WTC11 (cell line): ENCODE results near the gene C2orf15. TPM values are rescaled to one million over a fixed set of nuclear protein-coding genes. Genes with fewer than 3 reads are reported as not detected.
A peak's percentile ranks its signal among the peaks of the same experiment; 100 is the strongest.
"Not testable (repeated sequence)": the region's sequence is repeated elsewhere in the genome, so short reads cannot be mapped to it uniquely, and the experiment has no call there.

Experiments used
- ATAC-seq: fragments of 200-7000 bp; cut with Tn5 transposase; 2 replicates; pipeline ENCODE4 v1.10.0; 2021; ENCODE audit warnings: mild to moderate bottlenecking, moderate library complexity
- CTCF ChIA-PET: fragments of 300-600 bp; sonication (Branson Sonifier 250); formaldehyde crosslinking; loops from one replicate; lab custom pipeline; 2021; ENCODE audit warnings: antibody characterized with exemption; lab: Charles Lee
- POLR2A ChIA-PET: fragments of 350-600 bp; sonication (Branson Sonifier 250); formaldehyde crosslinking; loops from one replicate; lab custom pipeline; 2021; ENCODE audit warnings: antibody characterized with exemption; lab: Charles Lee
- DNase-seq: peaks from one replicate; pipeline ENCODE4 v3.0.0; 2021; ENCODE audit warnings: low spot score
- H3K27ac Mint-ChIP-seq: 2 replicates; pipeline ENCODE4 v1.8.0; 2021; ENCODE audit warnings: mixed read lengths
- H3K27me3 Mint-ChIP-seq: 2 replicates; pipeline ENCODE4 v1.8.0; 2021; ENCODE audit warnings: low read depth, mild to moderate bottlenecking, moderate library complexity, mixed read lengths
- H3K36me3 Mint-ChIP-seq: 2 replicates; pipeline ENCODE4 v1.8.0; 2021; ENCODE audit warnings: mixed read lengths
- H3K4me1 Mint-ChIP-seq: 2 replicates; pipeline ENCODE4 v1.8.0; 2022; ENCODE audit warnings: mixed read lengths
- H3K4me3 Mint-ChIP-seq: 2 replicates; pipeline ENCODE4 v1.8.0; 2021; ENCODE audit warnings: mild to moderate bottlenecking, moderate library complexity, mixed read lengths
- H3K9me3 Mint-ChIP-seq: 2 replicates; pipeline ENCODE4 v1.8.0; 2021; ENCODE audit warnings: mixed read lengths
- CREB1 ChIP-seq: sonication (generic); formaldehyde crosslinking; IDR thresholded peaks from 2 replicates; pipeline ENCODE4 v1.8.0; 2023; ENCODE audit warnings: mild to moderate bottlenecking, missing genetic modification reagents
- EMX1 ChIP-seq: fragments of 250-450 bp; sonication (Bioruptor Pico); IDR thresholded peaks from 2 replicates; pipeline ENCODE4 v1.8.0; 2021; ENCODE audit warnings: mild to moderate bottlenecking
- ESRRA ChIP-seq: sonication (generic); formaldehyde crosslinking; IDR thresholded peaks from 2 replicates; pipeline ENCODE4 v1.8.1; 2022; ENCODE audit warnings: mild to moderate bottlenecking, missing genetic modification reagents, borderline replicate concordance
- GABPB1 ChIP-seq: sonication (generic); formaldehyde crosslinking; IDR thresholded peaks from 2 replicates; pipeline ENCODE4 v1.8.1; 2023; ENCODE audit warnings: mild to moderate bottlenecking, missing genetic modification reagents
- IRF2 ChIP-seq: sonication (generic); formaldehyde crosslinking; IDR thresholded peaks from 2 replicates; pipeline ENCODE4 v1.8.0; 2022; ENCODE audit warnings: low read depth, missing genetic modification reagents, borderline replicate concordance
- JAZF1 ChIP-seq: fragments of 250-450 bp; sonication (Bioruptor Pico); IDR thresholded peaks from 2 replicates; pipeline ENCODE4 v1.9.0; 2021; ENCODE audit warnings: moderate library complexity, mild to moderate bottlenecking, inconsistent platforms
- NFE2L1 ChIP-seq: sonication (generic); formaldehyde crosslinking; IDR thresholded peaks from 2 replicates; pipeline ENCODE4 v1.8.1; 2023; ENCODE audit warnings: missing genetic modification reagents
- NFYB ChIP-seq: sonication (generic); formaldehyde crosslinking; conservative IDR thresholded peaks from 2 replicates; pipeline ENCODE4 v1.8.0; 2022; ENCODE audit warnings: low read depth, missing genetic modification reagents
- NR1H2 ChIP-seq: sonication (generic); formaldehyde crosslinking; IDR thresholded peaks from 2 replicates; pipeline ENCODE4 v1.9.0; 2021; ENCODE audit warnings: mild to moderate bottlenecking, moderate library complexity, missing genetic modification reagents
- NR3C1 ChIP-seq: sonication (generic); formaldehyde crosslinking; conservative IDR thresholded peaks from 2 replicates; pipeline ENCODE4 v1.8.1; 2023; ENCODE audit warnings: low read depth, mild to moderate bottlenecking, missing genetic modification reagents
- RORB ChIP-seq: fragments of 250-450 bp; sonication (Bioruptor Pico); IDR thresholded peaks from 2 replicates; pipeline ENCODE4 v1.9.0; 2021; ENCODE audit warnings: mild to moderate bottlenecking
- TEAD4 ChIP-seq: sonication (generic); formaldehyde crosslinking; IDR thresholded peaks from 2 replicates; pipeline ENCODE4 v1.8.0; 2022; ENCODE audit warnings: mild to moderate bottlenecking, missing genetic modification reagents
- ZNF232 ChIP-seq: sonication (generic); formaldehyde crosslinking; IDR thresholded peaks from 2 replicates; pipeline ENCODE4 v1.8.0; 2022; ENCODE audit warnings: mild to moderate bottlenecking, missing genetic modification reagents
- total RNA-seq: library from RNA; stranded (reverse); gene quantifications from 3 replicates; pipeline ENCODE4 v1.2.3, GENCODE V29; 2021
- TF ChIP-seq, protein P1 (sequence below): sonication (generic); formaldehyde crosslinking; IDR thresholded peaks from 2 replicates; pipeline ENCODE4 v1.8.0; 2022; ENCODE audit warnings: mild to moderate bottlenecking, missing genetic modification reagents
- TF ChIP-seq, protein P2 (sequence below): sonication (generic); formaldehyde crosslinking; IDR thresholded peaks from 2 replicates; pipeline ENCODE4 v1.8.0; 2023; ENCODE audit warnings: missing genetic modification reagents
- TF ChIP-seq, protein P3 (sequence below): fragments of 250-450 bp; sonication (Bioruptor Pico); IDR thresholded peaks from 2 replicates; pipeline ENCODE4 v1.9.0; 2021; ENCODE audit warnings: mild to moderate bottlenecking, borderline replicate concordance
- TF ChIP-seq, protein P4 (sequence below): sonication (generic); formaldehyde crosslinking; IDR thresholded peaks from 2 replicates; pipeline ENCODE4 v1.8.1; 2023; ENCODE audit warnings: mild to moderate bottlenecking, moderate library complexity, missing genetic modification reagents
- TF ChIP-seq, protein P5 (sequence below): sonication (generic); formaldehyde crosslinking; conservative IDR thresholded peaks from 2 replicates; pipeline ENCODE4 v1.8.1; 2023; ENCODE audit warnings: mild to moderate bottlenecking, low read depth, missing genetic modification reagents, moderate library complexity

Gene C2orf15
- total RNA-seq, 1 experiment from 2014 or later = 6.1 TPM

DNA sequence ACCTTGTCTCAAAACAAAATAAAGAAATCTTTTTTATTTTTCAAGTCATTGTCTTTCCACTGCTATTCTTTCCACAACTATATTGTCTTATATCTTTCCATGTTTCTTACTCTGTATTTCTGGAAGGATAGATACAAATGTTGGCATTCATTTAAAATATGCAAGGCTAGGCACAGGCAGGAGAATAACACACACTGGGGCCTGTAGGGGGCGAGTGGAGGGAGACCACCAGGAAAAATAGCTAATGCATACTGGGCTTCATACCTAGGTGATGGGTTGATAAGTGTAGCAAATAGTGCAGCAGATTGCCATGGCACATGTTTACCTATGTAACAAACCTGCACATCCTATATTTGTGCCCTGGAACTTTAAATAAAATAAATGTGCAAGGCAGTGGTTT lies 49.0 kb downstream of the C2orf15 start:
- Mint-ChIP-seq H3K9me3 (peaks cover 7% of the 10 kb centered on the region; the same call in 1 of the 2 replicates), H3K4me3 (no peak overlapping the region), H3K36me3 (peaks cover 56% of the 10 kb centered on the region), H3K27ac (no peak overlapping the region), H3K4me1 (no peaks in the 10 kb centered on the region), H3K27me3 (no peaks in the 10 kb centered on the region)
- DNase-seq = no peak
- 0 out of 2 replicates have a peak, but pooled peaks have one; percentile 34 for ATAC-seq
- TF ChIP-seq, protein P1, sequence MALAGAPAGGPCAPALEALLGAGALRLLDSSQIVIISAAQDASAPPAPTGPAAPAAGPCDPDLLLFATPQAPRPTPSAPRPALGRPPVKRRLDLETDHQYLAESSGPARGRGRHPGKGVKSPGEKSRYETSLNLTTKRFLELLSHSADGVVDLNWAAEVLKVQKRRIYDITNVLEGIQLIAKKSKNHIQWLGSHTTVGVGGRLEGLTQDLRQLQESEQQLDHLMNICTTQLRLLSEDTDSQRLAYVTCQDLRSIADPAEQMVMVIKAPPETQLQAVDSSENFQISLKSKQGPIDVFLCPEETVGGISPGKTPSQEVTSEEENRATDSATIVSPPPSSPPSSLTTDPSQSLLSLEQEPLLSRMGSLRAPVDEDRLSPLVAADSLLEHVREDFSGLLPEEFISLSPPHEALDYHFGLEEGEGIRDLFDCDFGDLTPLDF (CRISPR knock-in tag) = no peak
- TF ChIP-seq EMX1 (CRISPR knock-in tag) = no peak
- TF ChIP-seq NR1H2 (CRISPR knock-in tag) = no peak
- TF ChIP-seq ZNF232 (CRISPR knock-in tag) = no peak
- no peak for TF ChIP-seq NFYB (CRISPR knock-in tag)
- TF ChIP-seq GABPB1 = no peak
- TF ChIP-seq, protein P2, sequence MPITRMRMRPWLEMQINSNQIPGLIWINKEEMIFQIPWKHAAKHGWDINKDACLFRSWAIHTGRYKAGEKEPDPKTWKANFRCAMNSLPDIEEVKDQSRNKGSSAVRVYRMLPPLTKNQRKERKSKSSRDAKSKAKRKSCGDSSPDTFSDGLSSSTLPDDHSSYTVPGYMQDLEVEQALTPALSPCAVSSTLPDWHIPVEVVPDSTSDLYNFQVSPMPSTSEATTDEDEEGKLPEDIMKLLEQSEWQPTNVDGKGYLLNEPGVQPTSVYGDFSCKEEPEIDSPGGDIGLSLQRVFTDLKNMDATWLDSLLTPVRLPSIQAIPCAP (CRISPR knock-in tag) = no peak
- TF ChIP-seq, protein P3, sequence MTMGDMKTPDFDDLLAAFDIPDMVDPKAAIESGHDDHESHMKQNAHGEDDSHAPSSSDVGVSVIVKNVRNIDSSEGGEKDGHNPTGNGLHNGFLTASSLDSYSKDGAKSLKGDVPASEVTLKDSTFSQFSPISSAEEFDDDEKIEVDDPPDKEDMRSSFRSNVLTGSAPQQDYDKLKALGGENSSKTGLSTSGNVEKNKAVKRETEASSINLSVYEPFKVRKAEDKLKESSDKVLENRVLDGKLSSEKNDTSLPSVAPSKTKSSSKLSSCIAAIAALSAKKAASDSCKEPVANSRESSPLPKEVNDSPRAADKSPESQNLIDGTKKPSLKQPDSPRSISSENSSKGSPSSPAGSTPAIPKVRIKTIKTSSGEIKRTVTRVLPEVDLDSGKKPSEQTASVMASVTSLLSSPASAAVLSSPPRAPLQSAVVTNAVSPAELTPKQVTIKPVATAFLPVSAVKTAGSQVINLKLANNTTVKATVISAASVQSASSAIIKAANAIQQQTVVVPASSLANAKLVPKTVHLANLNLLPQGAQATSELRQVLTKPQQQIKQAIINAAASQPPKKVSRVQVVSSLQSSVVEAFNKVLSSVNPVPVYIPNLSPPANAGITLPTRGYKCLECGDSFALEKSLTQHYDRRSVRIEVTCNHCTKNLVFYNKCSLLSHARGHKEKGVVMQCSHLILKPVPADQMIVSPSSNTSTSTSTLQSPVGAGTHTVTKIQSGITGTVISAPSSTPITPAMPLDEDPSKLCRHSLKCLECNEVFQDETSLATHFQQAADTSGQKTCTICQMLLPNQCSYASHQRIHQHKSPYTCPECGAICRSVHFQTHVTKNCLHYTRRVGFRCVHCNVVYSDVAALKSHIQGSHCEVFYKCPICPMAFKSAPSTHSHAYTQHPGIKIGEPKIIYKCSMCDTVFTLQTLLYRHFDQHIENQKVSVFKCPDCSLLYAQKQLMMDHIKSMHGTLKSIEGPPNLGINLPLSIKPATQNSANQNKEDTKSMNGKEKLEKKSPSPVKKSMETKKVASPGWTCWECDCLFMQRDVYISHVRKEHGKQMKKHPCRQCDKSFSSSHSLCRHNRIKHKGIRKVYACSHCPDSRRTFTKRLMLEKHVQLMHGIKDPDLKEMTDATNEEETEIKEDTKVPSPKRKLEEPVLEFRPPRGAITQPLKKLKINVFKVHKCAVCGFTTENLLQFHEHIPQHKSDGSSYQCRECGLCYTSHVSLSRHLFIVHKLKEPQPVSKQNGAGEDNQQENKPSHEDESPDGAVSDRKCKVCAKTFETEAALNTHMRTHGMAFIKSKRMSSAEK (CRISPR knock-in tag) = no peak
- no peak for TF ChIP-seq NR3C1 (CRISPR knock-in tag)
- TF ChIP-seq RORB = no peak
- TF ChIP-seq, protein P4, sequence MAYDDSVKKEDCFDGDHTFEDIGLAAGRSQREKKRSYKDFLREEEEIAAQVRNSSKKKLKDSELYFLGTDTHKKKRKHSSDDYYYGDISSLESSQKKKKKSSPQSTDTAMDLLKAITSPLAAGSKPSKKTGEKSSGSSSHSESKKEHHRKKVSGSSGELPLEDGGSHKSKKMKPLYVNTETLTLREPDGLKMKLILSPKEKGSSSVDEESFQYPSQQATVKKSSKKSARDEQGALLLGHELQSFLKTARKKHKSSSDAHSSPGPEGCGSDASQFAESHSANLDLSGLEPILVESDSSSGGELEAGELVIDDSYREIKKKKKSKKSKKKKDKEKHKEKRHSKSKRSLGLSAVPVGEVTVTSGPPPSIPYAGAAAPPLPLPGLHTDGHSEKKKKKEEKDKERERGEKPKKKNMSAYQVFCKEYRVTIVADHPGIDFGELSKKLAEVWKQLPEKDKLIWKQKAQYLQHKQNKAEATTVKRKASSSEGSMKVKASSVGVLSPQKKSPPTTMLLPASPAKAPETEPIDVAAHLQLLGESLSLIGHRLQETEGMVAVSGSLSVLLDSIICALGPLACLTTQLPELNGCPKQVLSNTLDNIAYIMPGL (CRISPR knock-in tag) = no peak
- TF ChIP-seq CREB1 (CRISPR knock-in tag) = no peak
- TF ChIP-seq IRF2 (CRISPR knock-in tag) = no peak
- TF ChIP-seq TEAD4 = no peak
- no peak for TF ChIP-seq JAZF1 (CRISPR knock-in tag)
- no peak for TF ChIP-seq NFE2L1 (CRISPR knock-in tag)
- TF ChIP-seq, protein P5, sequence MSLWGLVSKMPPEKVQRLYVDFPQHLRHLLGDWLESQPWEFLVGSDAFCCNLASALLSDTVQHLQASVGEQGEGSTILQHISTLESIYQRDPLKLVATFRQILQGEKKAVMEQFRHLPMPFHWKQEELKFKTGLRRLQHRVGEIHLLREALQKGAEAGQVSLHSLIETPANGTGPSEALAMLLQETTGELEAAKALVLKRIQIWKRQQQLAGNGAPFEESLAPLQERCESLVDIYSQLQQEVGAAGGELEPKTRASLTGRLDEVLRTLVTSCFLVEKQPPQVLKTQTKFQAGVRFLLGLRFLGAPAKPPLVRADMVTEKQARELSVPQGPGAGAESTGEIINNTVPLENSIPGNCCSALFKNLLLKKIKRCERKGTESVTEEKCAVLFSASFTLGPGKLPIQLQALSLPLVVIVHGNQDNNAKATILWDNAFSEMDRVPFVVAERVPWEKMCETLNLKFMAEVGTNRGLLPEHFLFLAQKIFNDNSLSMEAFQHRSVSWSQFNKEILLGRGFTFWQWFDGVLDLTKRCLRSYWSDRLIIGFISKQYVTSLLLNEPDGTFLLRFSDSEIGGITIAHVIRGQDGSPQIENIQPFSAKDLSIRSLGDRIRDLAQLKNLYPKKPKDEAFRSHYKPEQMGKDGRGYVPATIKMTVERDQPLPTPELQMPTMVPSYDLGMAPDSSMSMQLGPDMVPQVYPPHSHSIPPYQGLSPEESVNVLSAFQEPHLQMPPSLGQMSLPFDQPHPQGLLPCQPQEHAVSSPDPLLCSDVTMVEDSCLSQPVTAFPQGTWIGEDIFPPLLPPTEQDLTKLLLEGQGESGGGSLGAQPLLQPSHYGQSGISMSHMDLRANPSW (CRISPR knock-in tag) = no peak
- TF ChIP-seq ESRRA (CRISPR knock-in tag) = no peak
- ChIA-PET POLR2A (no interaction called here), CTCF (interaction anchor here (0.6 to 1.6 kb wide), 3 partner anchors 9 to 147 kb away, joined by 3 to 4 read pairs (median 3); partner anchors contain the start of genes EIF5B, MITD1 and MRPL30)

DNA sequence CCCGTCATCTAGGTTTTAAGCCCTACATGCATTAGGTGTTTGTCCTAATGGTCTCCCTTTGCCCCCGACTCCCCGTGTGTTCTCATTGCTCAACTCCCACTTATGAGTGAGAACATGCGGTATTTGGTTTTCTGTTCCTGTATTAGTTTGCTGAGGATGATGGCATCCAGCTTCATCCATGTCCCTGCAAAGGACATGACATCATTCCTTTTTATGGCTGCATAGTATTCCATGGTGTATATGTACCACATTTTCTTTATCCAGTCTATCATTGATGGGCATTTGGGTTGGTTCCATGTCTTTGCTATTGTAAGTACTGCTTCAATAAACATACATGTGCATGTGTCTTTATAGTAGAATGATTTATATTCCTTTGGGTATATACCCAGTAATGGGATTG lies 50.9 kb downstream of the C2orf15 start:
- peaks cover 64% of the 10 kb centered on the region for H3K36me3 Mint-ChIP-seq
- ATAC-seq, H3K4me3 Mint-ChIP-seq, H3K27me3 Mint-ChIP-seq, DNase-seq, H3K9me3 Mint-ChIP-seq, H3K4me1 Mint-ChIP-seq, H3K27ac Mint-ChIP-seq, POLR2A ChIA-PET, CTCF ChIA-PET: not testable (repeated sequence)
